ENCODE results near the gene FBLN5.

The FBLN5 gene

GRCh38 chr14:91946622-91947474 is 646 bp downstream of the FBLN5 start:
- DNase-seq (ENCODE audit: low read depth) = no peak

- no peak for DNase-seq (ENCODE audit: low read depth)
Measured at GRCh38 chr14:91945751-91946621, 1.5 kb downstream of the FBLN5 start.

GRCh38 chr14:91942946-91943345 is 4.5 kb downstream of the FBLN5 start:
- no peak for DNase-seq (ENCODE audit: low read depth)

- DNase-seq (ENCODE audit: low read depth) = no peak
Measured at GRCh38 chr14:91942128-91942527, 5.4 kb downstream of the FBLN5 start.

- DNase-seq (ENCODE audit: low read depth) = no peak
Measured at GRCh38 chr14:91940209-91940608, 7.3 kb downstream of the FBLN5 start.

GRCh38 chr14:91935586-91935985 is 11.9 kb downstream of the FBLN5 start:
- DNase-seq (ENCODE audit: low read depth) = no peak

- DNase-seq (ENCODE audit: low read depth) = no peak
Measured at GRCh38 chr14:91934554-91935285, 12.8 kb downstream of the FBLN5 start.

GRCh38 chr14:91931478-91932088 is 15.9 kb downstream of the FBLN5 start:
- DNase-seq (ENCODE audit: low read depth) = no peak

GRCh38 chr14:91929700-91930099 is 17.8 kb downstream of the FBLN5 start:
- no peak for DNase-seq (ENCODE audit: low read depth)

GRCh38 chr14:91927800-91928199 is 19.7 kb downstream of the FBLN5 start:
- no peak for DNase-seq (ENCODE audit: low read depth)

GRCh38 chr14:91927191-91927590 is 20.3 kb downstream of the FBLN5 start:
- DNase-seq (ENCODE audit: low read depth) = no peak

- DNase-seq (ENCODE audit: low read depth) = no peak
Measured at GRCh38 chr14:91926131-91926890, 21.2 kb downstream of the FBLN5 start.

- no peak for DNase-seq (ENCODE audit: low read depth)
Measured at GRCh38 chr14:91925727-91926121, 21.8 kb downstream of the FBLN5 start.

GRCh38 chr14:91925001-91925726 is 22.3 kb downstream of the FBLN5 start:
- no peak for DNase-seq (ENCODE audit: low read depth)

- DNase-seq (ENCODE audit: low read depth) = no peak
Measured at GRCh38 chr14:91920526-91920925, 27.0 kb downstream of the FBLN5 start.

GRCh38 chr14:91919814-91920213 is 27.7 kb downstream of the FBLN5 start:
- no peak for DNase-seq (ENCODE audit: low read depth)

- DNase-seq (ENCODE audit: low read depth) = no peak
Measured at GRCh38 chr14:91918186-91918883, 29.2 kb downstream of the FBLN5 start.

GRCh38 chr14:91912035-91912434 is 35.5 kb downstream of the FBLN5 start:
- DNase-seq (ENCODE audit: low read depth) = no peak

GRCh38 chr14:91911474-91912032 is 35.9 kb downstream of the FBLN5 start:
- DNase-seq (ENCODE audit: low read depth) = no peak

GRCh38 chr14:91910196-91910595 is 37.3 kb downstream of the FBLN5 start:
- DNase-seq (ENCODE audit: low read depth) = no peak
